RWPE1 (cell line): ENCODE results near the gene POLR3C.

ENCODE experiments used
- CTCF ChIA-PET: fragments of 350-600 bp; sonication (Branson Sonifier 250); formaldehyde crosslinking; extraction: SDS; loops from one replicate; lab custom pipeline; 2021; lab: Yijun Ruan, JAX
- POLR2A ChIA-PET: fragments of 400-600 bp; formaldehyde crosslinking; extraction: SDS; loops from one replicate; lab custom pipeline; 2020; ENCODE audit warnings: antibody characterized with exemption; ENCODE audit not compliant: low non-redundant PET; lab: Yijun Ruan, JAX
- DNase-seq: peaks from one replicate; pipeline ENCODE4 v3.0.0; 2012; ENCODE audit warnings: low spot score
- H3K27ac ChIP-seq: fragments of 450-650 bp; 2 replicates; pipeline ENCODE4 v1.5.1; 2017
- CTCF ChIP-seq: fragments of 450-650 bp; conservative IDR thresholded peaks from 2 replicates; pipeline ENCODE4 v1.5.1; 2017; ENCODE audit warnings: low read depth, mild to moderate bottlenecking

POLR3C gene

GRCh38 chr1:145893306-145894055 is 69.5 kb downstream of the POLR3C start:
- DNase-seq: no peak
- ChIA-PET POLR2A (no interaction called here), CTCF (interaction anchor here (1.4 to 2.6 kb wide), 5 partner anchors 16 to 121 kb away, joined by 3 to 19 read pairs (median 10); partner anchors contain the start of genes ITGA10, NUDT17 and PIAS3)
- no peak for TF ChIP-seq CTCF
- peak overlapping the region; percentile 99 for H3K27ac ChIP-seq
